Posterior vena cava (tissue), 2 donors: ENCODE measurements around the gene PCDHA5. TPM values are rescaled to one million over a fixed set of nuclear protein-coding genes. Genes with fewer than 3 reads are reported as not detected.
"Not testable (repeated sequence)": the region's sequence is repeated elsewhere in the genome, so short reads cannot be mapped to it uniquely, and the experiment has no call there.

Experiments used
- DNase-seq: peaks from one replicate; pipeline ENCODE4 v3.0.0-alpha.2; 2020; ENCODE audit warnings: low spot score
- intact Hi-C, 2 donors: fragments of 100-400 bp; cut with DNase I; formaldehyde crosslinking; loops; one replicate each; pipeline versions ENCODE4 v1.14.1 to v1.14.2; 2022 to 2023
- long read RNA-seq, 2 donors: library from polyadenylated mRNA; unstranded; transcript quantifications; one replicate each; pipeline ENCODE4 v2.0.0, GENCODE V29; 2020 to 2021
- total RNA-seq, 2 donors: library from RNA; stranded (reverse); fragmentation: NEBNext Ultra II Directional; extraction: Animal tissue kit (Norgen Biotek cat#: 25700); gene quantifications; one replicate each; pipeline ENCODE4 v1.2.1, GENCODE V29; 2021
- donor health status: DM: yes; HTN: yes; CAD: no.
- donor health status: DM: yes; HTN: yes; CAD: no.

Gene PCDHA5
- under 1 TPM; 0.14 TPM for total RNA-seq
- long read RNA-seq, donor 1, result 0 reads
- long read RNA-seq, donor 2, result 0 reads

DNA sequence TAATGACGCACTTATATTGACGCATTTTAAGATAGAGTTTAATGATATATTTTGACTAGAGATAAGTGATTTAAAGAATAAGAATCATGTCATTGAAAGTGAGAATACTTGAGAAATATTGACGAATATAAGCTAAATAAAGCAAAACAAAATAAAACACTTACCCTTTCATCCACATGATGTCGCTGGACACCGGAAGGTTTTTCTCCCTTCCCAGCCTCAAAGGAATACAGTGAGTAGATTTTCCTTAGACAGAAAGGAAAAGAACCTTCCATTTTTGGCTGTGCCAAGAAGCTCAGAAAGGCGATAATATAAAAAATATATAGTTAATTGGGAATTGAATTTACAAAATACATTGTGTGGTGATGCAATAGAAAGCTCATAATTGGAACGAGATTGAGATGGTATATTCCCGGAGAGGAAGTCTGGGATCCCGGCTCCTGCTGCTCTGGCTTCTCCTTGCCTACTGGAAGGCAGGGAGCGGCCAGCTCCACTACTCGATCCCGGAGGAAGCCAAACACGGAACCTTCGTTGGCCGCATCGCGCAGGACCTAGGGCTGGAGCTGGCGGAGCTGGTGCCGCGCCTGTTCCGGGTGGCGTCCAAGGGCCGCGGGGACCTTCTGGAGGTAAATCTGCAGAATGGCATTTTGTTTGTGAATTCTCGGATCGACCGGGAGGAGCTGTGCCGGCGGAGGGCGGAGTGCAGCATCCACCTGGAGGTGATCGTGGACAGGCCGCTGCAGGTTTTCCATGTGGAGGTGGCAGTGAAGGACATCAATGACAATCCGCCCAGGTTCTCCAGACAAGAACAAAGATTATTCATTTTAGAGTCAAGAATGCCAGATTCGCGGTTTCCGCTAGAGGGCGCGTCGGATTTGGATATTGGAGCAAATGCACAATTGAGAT is at the start of gene PCDHA5:
Gene PCDHA5, plus strand, starts transcription at position 239 of the 906 bp plus-strand sequence.
- intact Hi-C loops, result no loop called here
- DNase-seq, result peak; percentile 77

DNA sequence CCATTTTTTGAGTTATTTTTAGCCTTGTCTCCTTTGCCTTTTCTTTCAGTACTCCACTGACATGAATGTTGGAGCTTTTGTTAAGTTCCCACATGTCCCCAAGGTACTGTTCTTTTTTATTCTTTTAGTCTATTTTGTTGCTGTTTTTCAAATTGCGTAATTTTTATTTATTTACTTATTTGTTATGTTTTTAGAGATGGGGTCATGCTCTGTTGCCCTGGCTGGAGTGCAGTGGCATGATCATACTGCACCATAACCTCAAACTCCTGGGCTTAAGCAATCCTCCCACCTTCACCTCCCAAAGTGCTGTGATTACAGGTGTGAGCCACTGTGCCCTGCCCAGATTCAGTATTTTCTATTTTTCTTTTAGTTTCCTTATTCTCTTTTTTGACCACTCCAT is 40.9 kb upstream of the PCDHA5 start:
- DNase-seq, result no peak
- intact Hi-C loops, result no loop called here

DNA sequence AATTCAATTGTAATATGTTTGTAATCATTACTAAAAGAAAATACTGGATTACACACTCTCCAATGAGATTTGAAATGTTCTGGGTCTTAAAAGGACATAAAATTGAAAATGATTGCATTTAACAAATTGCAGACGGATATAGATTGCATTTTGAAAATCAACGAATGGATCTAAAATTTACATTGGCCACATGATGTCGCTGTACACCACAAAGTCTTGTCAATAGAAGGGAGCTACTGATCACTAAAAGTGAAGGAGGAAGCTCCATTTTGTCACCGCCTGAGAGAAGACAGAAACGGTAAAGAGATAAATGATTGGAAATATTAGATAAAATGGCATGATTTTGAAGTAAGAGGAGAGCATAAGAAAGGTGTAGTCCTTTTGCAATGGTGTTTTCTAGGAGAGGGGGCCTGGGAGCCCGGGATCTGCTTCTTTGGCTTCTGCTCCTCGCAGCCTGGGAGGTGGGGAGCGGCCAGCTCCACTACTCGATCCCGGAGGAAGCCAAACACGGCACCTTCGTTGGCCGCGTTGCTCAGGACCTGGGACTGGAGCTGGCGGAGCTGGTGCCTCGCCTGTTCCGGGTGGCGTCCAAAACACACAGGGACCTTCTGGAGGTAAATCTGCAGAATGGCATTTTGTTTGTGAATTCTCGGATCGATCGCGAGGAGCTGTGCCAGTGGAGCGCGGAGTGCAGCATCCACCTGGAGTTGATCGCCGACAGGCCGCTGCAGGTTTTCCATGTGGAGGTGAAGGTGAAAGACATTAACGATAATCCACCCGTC is 35.3 kb upstream of the PCDHA5 start, which contains the start of gene PCDHA1:
Gene PCDHA1, plus strand, starts transcription at position 236 of the 782 bp plus-strand sequence.
- DNase-seq, result no peak
- intact Hi-C loops, result no loop called here

DNA sequence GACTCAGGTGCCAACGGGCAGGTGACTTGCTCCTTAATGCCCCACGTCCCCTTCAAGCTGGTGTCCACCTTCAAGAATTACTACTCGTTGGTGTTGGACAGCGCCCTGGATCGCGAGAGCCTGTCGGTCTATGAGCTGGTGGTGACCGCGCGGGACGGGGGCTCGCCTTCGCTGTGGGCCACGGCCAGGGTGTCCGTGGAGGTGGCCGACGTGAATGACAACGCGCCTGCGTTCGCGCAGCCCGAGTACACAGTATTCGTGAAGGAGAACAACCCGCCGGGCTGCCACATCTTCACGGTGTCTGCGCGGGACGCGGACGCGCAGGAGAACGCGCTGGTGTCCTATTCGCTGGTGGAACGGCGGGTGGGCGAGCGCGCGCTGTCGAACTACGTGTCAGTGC is 34.0 kb upstream of the PCDHA5 start:
- intact Hi-C loops, DNase-seq: not testable (repeated sequence)

DNA sequence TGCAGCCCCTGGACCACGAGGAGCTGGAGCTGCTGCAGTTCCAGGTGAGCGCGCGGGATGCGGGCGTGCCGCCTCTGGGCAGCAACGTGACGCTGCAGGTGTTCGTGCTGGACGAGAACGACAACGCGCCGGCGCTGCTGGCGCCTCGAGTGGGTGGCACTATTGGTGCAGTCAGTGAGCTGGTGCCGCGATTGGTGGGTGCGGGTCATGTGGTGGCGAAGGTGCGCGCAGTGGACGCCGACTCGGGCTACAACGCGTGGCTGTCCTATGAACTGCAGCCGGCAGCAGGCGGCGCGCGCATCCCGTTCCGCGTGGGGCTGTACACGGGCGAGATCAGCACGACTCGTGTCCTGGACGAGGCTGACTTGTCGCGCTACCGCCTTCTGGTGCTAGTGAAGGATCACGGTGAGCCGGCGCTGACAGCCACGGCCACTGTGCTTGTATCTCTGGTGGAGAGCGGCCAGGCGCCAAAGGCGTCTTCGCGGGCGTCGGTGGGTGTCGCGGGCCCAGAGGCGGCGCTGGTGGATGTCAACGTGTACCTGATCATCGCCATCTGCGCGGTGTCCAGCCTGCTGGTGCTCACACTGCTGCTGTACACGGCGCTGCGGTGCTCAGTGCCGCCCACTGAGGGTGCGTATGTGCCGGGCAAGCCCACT is 33.4 kb upstream of the PCDHA5 start:
- DNase-seq, intact Hi-C loops: not testable (repeated sequence)

DNA sequence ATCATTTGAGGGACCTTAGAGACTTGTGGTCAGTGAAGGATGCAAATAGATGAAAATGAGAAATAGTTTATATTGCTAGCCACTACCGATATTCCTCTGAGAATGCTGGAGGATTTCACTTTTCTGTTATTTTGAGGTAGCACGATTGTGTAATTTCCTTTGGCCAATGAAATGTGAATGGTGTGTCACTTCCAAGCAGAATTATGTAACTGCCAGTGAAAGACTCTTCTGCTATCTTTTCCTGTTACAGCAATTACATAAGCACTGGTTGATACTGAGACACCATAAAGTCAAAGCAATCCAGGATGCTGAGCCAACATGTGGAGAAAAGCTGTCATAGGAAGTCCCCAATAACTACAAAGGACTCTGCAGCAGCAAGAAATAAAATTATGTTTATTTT is 30.3 kb upstream of the PCDHA5 start:
- intact Hi-C loops, result no loop called here
- DNase-seq, result no peak

DNA sequence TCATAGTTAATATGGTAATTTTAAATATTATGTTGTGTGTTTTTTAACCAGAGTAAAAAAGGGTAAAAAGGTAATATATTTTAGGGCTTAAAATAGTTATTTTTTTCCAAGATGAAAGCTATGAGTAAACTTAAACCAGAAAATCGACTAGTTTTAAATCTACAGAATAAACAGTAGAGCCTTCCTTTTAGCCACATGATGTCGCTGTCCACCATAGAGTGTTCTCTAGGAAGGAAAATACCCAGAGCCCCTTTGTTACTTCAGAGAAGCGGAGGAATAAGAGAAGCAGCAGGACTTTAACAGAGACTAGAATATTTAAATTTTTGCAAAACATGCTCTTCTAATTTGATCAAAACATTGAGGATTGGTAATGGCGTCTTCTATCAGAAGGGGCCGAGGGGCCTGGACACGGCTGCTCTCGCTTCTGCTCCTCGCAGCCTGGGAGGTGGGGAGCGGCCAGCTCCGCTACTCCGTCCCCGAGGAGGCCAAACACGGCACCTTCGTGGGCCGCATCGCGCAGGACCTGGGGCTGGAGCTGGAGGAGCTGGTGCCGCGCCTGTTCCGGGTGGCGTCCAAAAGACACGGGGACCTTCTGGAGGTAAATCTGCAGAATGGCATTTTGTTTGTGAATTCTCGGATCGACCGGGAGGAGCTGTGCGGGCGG is 26.7 kb upstream of the PCDHA5 start, which contains the start of gene PCDHA2:
Gene PCDHA2, plus strand, starts transcription at position 258 of the 664 bp plus-strand sequence.
- no peak for DNase-seq
- intact Hi-C loops, result no loop called here

DNA sequence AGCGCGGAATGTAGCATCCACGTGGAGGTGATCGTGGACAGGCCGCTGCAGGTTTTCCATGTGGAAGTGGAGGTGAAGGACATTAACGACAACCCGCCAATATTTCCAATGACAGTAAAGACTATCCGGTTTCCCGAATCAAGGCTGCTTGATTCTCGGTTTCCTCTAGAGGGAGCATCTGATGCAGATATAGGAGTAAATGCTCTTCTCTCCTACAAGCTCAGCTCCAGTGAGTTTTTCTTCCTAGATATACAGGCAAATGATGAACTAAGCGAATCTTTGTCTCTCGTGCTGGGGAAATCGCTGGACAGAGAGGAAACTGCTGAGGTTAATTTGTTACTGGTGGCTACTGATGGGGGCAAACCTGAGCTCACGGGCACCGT is 26.2 kb upstream of the PCDHA5 start:
- intact Hi-C loops, result no loop called here
- DNase-seq, result no peak

DNA sequence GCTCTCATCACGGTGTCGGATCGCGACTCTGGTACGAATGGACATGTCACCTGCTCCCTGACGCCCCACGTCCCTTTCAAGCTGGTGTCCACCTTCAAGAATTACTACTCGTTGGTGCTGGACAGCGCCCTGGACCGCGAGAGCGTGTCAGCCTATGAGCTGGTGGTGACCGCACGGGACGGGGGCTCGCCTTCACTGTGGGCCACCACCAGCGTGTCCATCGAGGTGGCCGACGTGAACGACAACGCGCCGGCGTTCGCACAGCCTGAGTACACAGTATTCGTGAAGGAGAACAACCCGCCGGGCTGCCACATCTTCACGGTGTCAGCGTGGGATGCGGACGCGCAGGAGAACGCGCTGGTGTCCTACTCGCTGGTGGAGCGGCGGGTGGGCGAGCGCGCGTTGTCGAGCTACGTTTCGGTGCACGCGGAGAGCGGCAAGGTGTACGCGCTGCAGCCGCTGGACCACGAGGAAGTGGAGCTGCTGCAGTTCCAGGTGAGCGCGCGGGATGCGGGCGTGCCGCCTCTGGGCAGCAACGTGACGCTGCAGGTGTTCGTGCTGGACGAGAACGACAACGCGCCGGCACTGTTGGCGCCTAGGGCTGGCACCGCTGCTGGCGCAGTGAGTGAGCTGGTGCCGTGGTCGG is 25.2 kb upstream of the PCDHA5 start:
- intact Hi-C loops, result not testable (repeated sequence)
- peak; percentile 76 for DNase-seq

DNA sequence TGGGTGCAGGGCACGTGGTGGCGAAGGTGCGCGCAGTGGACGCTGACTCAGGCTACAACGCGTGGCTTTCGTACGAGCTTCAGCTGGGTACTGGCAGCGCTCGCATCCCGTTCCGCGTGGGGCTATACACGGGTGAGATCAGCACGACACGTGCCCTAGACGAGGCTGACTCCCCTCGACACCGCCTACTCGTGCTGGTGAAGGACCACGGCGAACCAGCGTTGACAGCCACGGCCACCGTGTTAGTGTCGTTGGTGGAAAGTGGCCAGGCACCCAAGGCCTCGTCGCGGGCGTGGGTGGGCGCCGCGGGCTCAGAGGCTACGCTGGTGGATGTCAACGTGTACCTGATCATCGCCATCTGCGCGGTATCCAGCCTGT is 24.7 kb upstream of the PCDHA5 start:
- intact Hi-C loops, result no loop called here
- peak; percentile 77 for DNase-seq

DNA sequence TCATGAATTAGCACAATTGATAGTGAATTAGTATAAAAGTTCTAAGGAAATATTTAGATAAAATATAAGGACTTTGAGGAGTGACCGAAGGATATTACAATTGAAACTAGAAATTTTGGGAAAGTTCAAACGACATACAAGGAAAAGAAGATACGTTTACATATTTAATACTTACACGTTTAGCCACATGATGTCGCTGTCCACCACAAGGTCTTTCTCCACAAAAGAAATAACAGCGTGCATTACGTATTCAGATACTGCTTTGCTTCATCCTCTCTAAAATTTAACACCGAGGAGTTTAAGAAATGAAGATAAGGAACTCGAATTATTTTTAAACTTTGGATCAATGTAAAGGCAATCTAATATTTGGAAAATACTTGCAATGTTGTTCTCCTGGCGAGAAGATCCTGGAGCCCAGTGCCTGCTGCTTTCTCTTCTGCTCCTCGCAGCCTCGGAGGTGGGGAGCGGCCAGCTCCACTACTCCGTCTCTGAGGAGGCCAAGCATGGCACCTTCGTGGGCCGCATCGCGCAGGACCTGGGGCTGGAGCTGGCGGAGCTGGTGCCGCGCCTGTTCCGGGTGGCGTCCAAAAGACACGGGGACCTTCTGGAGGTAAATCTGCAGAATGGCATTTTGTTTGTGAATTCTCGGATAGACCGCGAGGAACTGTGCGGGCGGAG is 20.5 kb upstream of the PCDHA5 start, which contains the start of gene PCDHA3:
Gene PCDHA3, plus strand, starts transcription at position 242 of the 678 bp plus-strand sequence.
- intact Hi-C loops, result no loop called here
- no peak for DNase-seq

DNA sequence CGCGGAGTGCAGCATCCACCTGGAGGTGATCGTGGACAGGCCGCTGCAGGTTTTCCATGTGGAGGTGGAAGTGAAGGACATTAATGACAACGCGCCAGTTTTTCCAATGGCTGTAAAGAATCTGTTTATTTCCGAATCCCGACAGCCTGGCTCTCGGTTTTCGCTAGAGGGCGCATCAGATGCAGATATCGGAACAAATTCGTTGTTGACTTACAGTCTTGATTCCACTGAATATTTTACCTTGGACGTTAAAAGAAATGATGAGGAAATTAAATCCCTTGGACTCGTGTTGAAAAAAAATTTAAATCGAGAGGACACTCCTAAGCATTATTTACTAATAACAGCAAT is 19.9 kb upstream of the PCDHA5 start:
- DNase-seq, result no peak

DNA sequence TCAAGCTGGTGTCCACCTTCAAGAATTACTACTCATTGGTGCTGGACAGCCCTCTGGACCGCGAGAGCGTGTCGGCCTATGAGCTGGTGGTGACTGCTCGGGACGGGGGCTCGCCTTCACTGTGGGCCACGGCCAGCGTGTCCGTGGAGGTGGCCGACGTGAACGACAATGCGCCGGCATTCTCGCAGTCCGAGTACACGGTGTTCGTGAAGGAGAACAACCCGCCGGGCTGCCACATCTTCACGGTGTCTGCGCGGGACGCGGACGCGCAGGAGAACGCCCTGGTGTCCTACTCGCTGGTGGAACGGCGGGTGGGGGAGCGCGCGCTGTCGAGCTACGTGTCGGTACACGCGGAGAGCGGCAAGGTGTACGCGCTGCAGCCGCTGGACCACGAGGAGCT is 19.0 kb upstream of the PCDHA5 start:
- DNase-seq, result not testable (repeated sequence)

More for the DNA sequence above, 19.9 kb upstream of the PCDHA5 start:
- intact Hi-C loops, result no loop called here

DNA sequence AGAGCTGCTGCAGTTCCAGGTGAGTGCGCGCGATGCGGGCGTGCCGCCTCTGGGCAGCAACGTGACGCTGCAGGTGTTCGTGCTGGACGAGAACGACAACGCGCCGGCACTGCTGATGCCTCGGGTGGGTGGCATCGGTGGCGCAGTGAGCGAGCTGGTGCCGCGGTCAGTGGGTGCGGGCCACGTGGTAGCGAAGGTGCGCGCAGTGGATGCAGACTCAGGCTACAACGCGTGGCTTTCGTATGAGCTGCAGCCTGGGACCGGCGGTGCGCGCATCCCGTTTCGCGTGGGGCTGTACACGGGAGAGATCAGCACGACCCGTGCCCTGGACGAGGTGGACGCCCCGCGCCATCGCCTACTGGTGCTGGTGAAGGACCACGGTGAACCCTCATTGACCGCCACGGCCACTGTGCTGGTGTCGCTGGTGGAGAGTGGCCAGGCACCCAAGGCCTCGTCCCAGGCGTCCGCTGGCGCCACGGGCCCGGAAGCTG is 18.6 kb upstream of the PCDHA5 start:
- DNase-seq, result no peak
- intact Hi-C loops, result no loop called here

More for the DNA sequence above, 19.0 kb upstream of the PCDHA5 start:
- intact Hi-C loops, result not testable (repeated sequence)

DNA sequence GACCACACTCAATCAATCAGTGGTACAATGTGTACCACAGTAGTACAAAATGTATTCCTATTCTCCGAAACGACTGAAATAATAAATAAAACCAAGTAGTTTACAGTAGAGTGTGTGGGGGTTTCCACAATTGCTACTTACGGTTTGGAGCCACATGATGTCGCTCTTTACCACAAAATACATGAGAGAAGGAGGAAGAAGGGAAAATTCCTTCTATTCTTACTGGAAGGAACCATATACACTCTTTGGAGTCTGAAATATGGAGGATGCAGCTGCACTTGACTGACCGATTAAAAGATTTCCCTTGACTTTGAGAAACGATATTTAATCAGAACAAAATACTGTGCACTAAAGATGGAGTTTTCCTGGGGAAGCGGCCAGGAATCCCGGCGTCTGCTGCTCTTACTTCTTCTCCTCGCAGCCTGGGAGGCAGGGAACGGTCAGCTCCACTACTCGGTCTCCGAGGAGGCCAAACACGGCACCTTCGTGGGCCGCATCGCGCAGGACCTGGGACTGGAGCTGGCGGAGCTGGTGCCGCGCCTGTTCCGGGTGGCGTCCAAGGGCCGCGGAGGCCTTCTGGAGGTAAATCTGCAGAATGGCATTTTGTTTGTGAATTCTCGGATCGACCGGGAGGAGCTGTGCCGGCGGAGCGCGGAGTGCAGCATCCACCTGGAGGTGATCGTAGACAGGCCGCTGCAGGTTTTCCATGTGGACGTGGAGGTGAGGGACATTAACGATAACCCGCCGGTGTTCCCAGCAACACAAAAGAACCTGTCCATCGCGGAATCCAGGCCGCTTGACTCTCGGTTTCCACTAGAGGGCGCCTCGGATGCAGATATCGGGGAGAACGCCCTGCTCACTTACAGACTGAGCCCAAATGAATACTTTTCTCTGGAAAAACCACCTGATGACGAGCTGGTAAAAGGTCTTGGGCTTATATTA is 14.3 kb upstream of the PCDHA5 start, which contains the start of gene PCDHA4:
Gene PCDHA4, plus strand, starts transcription at position 235 of the 942 bp plus-strand sequence.
- intact Hi-C loops, result no loop called here
- no peak for DNase-seq

DNA sequence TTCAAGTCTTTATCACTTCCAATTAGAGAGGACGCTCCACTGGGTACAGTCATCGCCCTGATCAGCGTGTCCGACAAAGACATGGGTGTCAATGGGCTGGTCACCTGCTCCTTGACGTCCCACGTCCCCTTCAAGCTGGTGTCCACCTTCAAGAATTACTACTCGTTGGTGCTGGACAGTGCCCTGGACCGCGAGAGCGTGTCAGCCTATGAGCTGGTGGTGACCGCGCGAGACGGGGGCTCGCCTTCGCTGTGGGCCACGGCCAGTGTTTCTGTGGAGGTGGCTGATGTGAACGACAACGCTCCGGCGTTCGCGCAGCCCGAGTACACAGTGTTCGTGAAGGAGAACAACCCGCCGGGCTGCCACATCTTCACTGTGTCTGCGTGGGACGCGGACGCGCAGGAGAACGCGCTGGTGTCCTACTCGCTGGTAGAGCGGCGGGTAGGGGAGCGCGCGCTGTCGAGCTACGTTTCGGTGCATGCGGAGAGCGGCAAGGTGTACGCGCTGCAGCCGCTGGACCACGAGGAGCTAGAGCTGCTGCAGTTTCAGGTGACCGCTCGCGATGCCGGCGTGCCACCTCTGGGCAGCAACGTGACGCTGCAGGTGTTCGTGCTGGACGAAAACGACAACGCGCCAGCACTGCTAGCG is 13.0 kb upstream of the PCDHA5 start:
- intact Hi-C loops, DNase-seq: not testable (repeated sequence)
